Urinary bladder (tissue), 4 donors: ENCODE results near the gene ANXA4. TPM values are rescaled to one million over a fixed set of nuclear protein-coding genes. Genes with fewer than 3 reads are reported as not detected.

Experiments
- DNase-seq: peaks from one replicate; pipeline ENCODE4 v3.0.0-alpha.2; 2015; ENCODE audit errors: extremely low spot score
- H3K27ac ChIP-seq: one replicate; pipeline ENCODE4 v1.5.1; 2013; ENCODE audit warnings: low read depth, mild to moderate bottlenecking, moderate library complexity
- H3K36me3 ChIP-seq: one replicate; pipeline ENCODE4 v1.6.1; 2013; ENCODE audit warnings: mild to moderate bottlenecking, moderate library complexity; ENCODE audit not compliant: insufficient read depth
- H3K4me1 ChIP-seq: one replicate; pipeline ENCODE4 v1.6.1; 2013; ENCODE audit warnings: mild to moderate bottlenecking, moderate library complexity; ENCODE audit not compliant: insufficient read depth
- H3K4me3 ChIP-seq: one replicate; pipeline ENCODE4 v1.5.1; 2013; ENCODE audit warnings: low read depth, low read length
- WGBS: extraction: QIAGEN DNeasy Blood & Tissue Kit; methylation state at CpG from one replicate; pipeline ENCODE4 v1.1.7; 2013; 5-methylcytosine and 5-hydroxymethylcytosine counted together
- polyA plus RNA-seq: library from polyadenylated mRNA; stranded (reverse); fragments of 200-250 nt; gene quantifications from one replicate; pipeline ENCODE4 v1.2.3, GENCODE V29; 2013
- total RNA-seq: library from RNA; depleted of rRNA; stranded (reverse); fragments of >200 nt; gene quantifications from one replicate; pipeline ENCODE4 v1.2.3, GENCODE V29; 2014
- donor health status: healthy with polysubstance abuse.
- donor health status: healthy.

ANXA4 gene
- total and polyA plus RNA-seq, 2 donors: 27.1 to 68.0 TPM

DNA sequence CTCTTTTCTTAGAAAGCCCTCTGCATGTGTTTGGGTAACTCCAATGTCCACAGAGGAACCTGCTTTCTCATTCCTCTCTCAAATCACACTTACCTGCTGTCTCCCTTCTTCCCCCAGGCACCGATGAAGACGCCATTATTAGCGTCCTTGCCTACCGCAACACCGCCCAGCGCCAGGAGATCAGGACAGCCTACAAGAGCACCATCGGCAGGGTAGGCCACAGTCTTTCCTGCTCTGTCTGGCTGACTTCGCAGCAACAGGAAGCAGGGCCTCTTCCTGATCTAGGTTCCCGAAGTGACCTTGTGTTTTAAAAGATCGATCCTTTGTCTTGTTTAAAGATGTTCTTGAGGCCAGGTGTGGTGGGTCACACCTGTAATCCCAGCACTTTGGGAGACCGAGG lies 62.5 kb downstream of the ANXA4 start:
- no peak for DNase-seq
- Histone ChIP-seq H3K4me1 (no peaks in the 10 kb centered on the region), H3K4me3 (no peak overlapping the region), H3K36me3 (peaks cover 3% of the 10 kb centered on the region), H3K27ac (no peak overlapping the region)
- WGBS: 85% methylated on average over 11 of the region's 11 CpGs

DNA sequence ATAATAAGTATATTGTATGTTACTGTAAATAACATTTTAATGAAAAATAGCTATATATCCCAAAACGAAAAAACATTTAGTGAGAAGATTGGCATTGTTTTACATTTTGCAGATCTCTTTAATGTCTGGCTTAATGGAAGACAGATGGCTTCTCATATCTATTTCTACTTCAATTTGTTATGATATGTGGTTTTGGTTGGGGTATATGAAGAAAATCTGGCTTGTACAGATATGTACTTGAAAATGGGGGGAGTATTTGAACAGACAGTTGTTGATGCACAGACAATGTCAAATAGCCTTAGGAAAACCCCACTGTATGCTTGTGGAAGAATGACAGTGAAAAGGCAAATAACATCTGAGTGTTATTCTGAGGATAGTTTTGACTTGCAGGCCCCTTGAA lies 64.0 kb downstream of the ANXA4 start:
- no peak overlapping the region for H3K27ac ChIP-seq
- H3K36me3 ChIP-seq: peaks cover 3% of the 10 kb centered on the region
- no peak for DNase-seq
- 84% methylated on average over 1 of the region's 1 CpG for WGBS
- no peaks in the 10 kb centered on the region for H3K4me1 ChIP-seq
- no peak overlapping the region for H3K4me3 ChIP-seq

DNA sequence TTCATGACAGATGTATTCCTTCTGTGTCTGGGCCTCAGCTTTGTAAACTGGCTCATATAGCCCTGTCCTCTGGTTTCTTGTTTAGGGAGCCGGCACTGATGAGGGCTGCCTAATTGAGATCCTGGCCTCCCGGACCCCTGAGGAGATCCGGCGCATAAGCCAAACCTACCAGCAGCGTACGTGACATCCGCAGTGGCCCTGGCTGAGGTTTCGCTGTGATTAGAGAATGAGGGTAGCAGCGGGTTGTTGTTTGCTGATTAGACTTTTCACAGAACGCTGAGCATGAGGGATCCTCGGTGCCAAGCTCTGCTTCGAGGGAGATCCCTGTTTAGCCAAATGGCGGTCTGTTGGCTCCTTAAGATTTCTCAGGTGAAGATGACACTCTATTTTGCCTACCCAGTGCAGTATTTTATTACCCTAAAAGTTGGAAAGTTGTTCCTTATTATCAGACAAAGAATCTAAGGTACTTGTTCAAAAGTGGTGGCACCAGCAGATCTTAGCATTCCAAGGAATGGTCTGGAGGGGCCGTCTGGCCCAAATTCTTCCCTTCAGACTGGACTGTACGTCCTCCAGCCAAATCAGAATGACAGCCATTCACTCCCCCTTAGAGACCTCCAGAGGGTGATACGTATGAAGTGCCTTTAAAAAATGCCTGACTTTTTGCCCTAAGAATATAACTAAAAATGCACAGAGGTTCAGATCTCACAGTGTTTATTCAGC lies 66.0 kb downstream of the ANXA4 start:
- Histone ChIP-seq H3K4me3 (no peak overlapping the region), H3K4me1 (no peaks in the 10 kb centered on the region), H3K27ac (no peak overlapping the region), H3K36me3 (peaks cover 4% of the 10 kb centered on the region)
- WGBS: 89% methylated on average over 16 of the region's 16 CpGs
- no peak for DNase-seq

DNA sequence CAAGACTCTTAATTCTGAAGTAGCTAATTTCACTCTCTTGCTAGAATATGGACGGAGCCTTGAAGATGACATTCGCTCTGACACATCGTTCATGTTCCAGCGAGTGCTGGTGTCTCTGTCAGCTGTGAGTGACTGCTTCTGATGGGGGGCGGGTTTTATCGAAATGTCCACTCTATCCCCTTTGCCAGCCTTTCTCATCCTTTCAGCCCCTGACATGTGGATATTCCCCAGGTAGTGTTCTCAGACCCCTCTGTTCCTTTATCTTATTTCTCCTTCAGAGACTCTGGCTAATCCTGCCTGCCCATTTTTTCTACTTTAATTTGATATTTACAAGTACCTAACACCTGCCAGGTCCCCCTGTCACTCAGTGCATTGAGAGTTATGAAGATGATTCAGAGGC lies 68.6 kb downstream of the ANXA4 start:
- Histone ChIP-seq H3K27ac (no peak overlapping the region), H3K4me3 (no peak overlapping the region), H3K36me3 (peaks cover 4% of the 10 kb centered on the region), H3K4me1 (no peaks in the 10 kb centered on the region)
- WGBS: 93% methylated on average over 6 of the region's 6 CpGs
- no peak for DNase-seq

DNA sequence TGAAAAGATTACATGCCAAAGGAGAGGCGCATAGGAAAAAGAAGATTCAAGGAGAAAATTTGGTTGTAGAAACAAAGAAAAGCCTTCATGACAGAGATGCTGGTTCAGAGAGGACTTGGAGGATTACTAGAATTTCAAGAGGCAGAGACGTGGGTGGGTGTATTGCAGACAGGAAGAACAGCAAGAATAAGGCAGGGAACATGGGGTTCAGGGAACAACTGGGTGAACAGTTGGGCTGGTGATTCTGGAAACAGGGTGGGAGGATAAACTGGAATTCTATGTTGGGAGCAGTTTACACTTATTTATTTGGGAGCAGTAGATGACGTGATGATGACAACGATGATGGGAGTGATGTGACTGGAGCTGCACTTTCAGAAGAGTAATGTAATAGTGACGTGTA lies 69.1 kb downstream of the ANXA4 start:
- Histone ChIP-seq H3K36me3 (peaks cover 4% of the 10 kb centered on the region), H3K4me1 (no peaks in the 10 kb centered on the region), H3K27ac (no peak overlapping the region), H3K4me3 (no peak overlapping the region)
- DNase-seq: no peak
- 91% methylated on average over 5 of the region's 5 CpGs for WGBS

DNA sequence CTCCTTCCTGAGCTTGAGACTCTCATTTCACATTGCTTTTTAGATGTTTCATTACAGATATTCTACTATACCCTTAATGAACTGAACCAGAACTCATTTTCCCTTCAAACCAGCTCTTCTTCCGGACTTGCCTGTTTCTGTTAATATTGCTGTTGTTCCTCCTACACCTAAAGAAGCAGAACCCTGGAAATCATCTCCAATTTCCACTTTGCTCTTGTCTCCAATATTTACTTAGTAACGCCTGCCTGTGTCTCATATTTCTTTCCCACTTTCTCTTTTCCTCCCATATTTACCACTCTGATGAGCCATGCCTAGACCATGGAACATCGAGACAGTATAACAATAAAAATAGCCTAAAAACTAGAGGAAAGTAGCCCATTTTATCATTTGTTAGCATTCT lies 69.7 kb downstream of the ANXA4 start:
- DNase-seq: no peak

DNA sequence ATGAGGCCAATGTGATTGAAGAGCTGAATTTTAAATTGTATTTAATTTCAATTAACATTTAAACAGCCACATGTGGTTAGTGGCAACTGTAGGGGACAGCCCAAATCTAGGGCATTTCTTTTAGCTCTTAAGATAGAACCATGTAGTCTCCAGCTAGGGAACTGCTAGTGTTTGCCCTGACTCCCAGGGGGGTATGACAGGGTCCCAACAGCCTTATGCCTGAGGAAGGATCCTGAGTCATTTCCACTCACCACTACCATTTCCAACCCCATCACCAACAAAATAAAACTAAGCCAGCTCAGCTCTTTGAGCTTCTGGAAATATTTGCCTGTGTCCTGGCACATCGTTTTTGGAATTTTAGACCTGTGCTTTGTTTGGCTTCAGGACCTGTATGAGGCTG lies 73.8 kb downstream of the ANXA4 start:
- no peak for DNase-seq
- Histone ChIP-seq H3K36me3 (peaks cover 2% of the 10 kb centered on the region), H3K4me3 (no peak overlapping the region), H3K4me1 (no peaks in the 10 kb centered on the region), H3K27ac (no peak overlapping the region)
- WGBS: 77% methylated on average over 1 of the region's 1 CpG

More for the DNA sequence above, 69.7 kb downstream of the ANXA4 start:
- no peak overlapping the region for H3K27ac ChIP-seq
- H3K36me3 ChIP-seq: peaks cover 4% of the 10 kb centered on the region
- 76% methylated on average over 3 of the region's 3 CpGs for WGBS
- H3K4me3 ChIP-seq: no peak overlapping the region
- no peaks in the 10 kb centered on the region for H3K4me1 ChIP-seq

DNA sequence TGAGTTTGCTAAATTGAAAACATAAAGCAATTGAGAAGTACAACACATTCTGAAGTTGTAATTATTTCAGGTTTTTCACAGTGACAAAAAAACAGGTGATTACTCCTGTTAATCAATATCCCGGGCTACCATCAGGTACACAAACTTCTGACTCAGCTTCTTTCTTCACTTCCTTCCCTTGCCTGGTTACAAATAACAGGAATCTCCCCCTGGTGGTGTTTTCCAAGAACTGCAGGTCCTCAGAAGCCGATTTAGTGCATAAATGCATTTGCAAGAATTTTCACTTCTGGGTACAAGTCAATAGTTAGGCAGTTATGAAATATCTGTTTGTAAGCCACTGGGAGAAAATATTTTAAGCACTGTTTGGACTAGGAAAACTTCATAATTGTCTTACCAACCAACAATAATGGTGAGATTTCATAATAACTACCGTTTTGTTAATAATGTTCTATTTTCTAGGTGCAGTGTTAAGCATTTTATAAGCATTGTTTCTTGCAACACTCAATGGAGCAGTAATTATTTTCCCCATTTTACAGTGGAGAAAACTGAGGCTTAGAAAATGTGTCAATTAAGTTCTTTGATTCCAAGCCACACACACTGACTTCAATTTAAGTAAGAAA lies 75.1 kb downstream of the ANXA4 start:
- DNase-seq: peak; percentile 74
- WGBS: 26% methylated on average over 3 of the region's 3 CpGs
- Histone ChIP-seq H3K4me1 (no peaks in the 10 kb centered on the region), H3K36me3 (peaks cover 2% of the 10 kb centered on the region), H3K4me3 (no peak overlapping the region), H3K27ac (no peak overlapping the region)

DNA sequence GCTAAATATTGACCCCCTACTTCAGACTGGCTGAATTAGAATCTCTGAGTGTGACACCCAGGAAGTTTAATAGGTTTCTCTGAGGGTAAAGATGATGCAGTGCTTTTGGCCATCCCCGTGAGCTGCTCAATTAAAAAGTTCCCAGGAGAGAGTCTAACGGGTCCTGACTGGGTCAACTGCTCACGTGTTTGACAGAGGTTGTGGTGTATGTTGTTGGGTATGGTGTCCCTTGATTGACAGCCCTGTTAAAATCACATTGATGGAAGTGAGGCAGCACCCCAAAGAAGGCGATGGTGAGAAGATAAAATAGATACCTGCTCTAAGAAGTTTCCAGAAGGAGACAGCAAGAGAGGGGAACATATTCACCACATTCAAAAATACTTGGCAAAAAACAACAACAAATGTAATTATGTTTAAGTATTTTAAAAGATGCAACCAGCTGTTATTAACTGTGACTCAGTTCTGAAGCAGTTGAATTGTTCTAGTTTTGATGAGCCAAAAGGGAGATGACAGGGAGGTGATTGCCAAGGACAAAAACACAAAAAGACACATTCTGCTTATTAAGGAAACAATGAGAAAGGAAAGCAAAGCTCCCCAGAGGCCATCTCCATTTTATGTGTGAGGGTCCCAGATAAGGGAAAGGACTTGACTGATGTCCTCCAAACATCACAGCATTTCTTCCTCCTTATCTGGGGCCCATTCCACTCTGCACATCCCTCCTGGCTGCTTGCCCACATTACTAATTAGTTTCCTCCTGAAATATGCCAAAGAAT lies 76.0 kb downstream of the ANXA4 start:
- 80% methylated on average over 4 of the region's 4 CpGs for WGBS
- DNase-seq: no peak
- Histone ChIP-seq H3K27ac (no peak overlapping the region), H3K4me1 (no peaks in the 10 kb centered on the region), H3K4me3 (no peak overlapping the region), H3K36me3 (no peaks in the 10 kb centered on the region)

DNA sequence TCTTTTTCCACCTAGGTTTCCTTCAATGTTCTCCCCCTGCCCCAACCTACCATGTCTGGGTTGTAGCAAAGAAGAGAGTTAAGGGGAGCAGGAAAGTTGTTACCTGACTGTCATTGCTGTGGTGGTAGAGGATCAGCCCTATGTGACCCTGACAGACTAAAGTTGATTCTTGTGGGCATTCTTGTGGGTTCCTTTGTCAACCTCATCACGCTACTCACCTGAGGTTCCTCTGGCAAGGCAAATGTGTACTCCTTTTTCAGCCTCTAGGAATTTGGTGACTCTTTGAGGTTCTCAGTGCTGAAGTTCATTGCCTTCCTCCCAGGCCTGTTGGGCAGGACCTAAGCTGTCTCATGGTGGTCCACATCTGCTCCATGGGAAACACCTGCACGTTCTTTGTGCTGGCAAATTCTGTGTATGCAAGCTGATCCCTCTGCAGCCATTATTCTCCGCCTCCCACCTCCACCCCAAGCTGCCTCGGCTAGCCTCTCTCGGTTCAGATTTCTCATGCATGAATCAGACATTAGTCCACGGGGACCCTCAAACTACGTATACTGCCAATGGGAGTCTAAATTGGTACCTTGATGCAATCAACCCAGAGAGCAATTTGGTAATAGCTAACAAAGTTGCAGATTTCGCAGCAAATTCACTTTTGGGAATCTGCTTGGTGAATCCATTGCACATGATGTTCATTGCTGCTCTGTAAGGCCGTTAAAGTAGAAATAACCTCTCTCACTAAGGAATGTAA lies 86.0 kb downstream of the ANXA4 start:
- 85% methylated on average over 9 of the region's 9 CpGs for WGBS
- no peak for DNase-seq
- Histone ChIP-seq H3K4me1 (peaks cover 1% of the 10 kb centered on the region), H3K27ac (no peak overlapping the region), H3K36me3 (no peaks in the 10 kb centered on the region), H3K4me3 (no peak overlapping the region)

DNA sequence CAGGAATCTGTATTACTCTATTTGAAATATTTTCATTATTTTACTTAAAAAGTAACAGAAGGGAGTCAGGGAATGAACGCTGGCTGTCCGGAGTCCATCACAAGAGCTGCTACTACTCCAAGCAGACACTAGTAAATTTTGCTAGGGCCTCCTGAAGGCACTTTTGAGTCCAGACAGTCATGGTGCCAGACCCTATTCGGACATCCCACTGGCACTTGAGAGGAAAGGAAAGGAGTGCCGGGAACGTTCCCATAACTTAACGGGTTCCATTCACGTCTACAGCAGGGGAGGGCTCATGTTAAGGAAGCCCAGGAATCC lies 87.0 kb downstream of the ANXA4 start:
- H3K4me3 ChIP-seq: peak overlapping the region; percentile 46
- peaks cover 1% of the 10 kb centered on the region for H3K4me1 ChIP-seq
- peak overlapping the region; percentile 95 for H3K27ac ChIP-seq
- no peaks in the 10 kb centered on the region for H3K36me3 ChIP-seq
- no peak for DNase-seq
- 4% methylated on average over 7 of the region's 7 CpGs for WGBS

DNA sequence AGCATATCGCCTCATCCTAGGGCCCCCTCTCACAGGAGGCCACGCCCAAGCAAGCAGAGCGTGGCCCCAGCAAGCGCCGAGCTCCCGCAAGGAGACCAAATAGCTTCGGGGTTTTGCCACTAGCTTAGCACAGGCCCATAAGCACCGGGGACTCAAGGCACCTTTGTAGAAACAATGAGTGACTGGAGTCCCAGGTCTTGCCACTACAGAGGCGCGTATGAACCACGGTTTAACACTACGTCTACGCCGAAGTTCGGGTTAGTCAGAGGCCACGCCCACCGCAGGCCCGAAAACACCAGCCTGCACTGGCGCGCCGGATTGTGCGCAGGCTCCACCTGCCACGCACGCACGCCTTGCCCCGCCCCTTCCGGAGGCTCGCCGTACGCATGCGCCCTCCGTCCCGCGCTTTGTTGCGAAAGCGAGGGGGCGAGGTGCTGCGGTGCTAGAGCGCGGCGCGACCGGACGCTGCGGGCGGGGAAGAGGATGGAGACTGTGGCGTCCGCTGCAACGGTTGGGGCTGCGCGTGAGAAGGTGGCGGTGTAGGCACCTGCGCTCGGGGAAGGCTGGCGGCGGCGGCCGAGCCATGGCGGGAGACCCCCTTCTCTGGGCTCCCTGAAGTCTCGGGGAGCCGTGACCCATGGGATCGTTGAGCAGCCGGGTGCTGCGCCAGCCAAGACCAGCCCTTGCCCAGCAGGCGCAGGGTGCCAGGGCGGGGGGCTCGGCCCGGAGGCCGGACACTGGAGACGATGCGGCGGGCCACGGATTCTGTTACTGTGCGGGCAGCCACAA lies 87.5 kb downstream of the ANXA4 start, which contains the start of gene GMCL1:
GMCL1 (plus strand) TSS at position 405 of the 789 bp plus-strand sequence; CDS start at position 638, 233 bp downstream.
- H3K4me1 ChIP-seq: peaks cover 1% of the 10 kb centered on the region
- H3K4me3 ChIP-seq: peak within 1 kb of the TSS; percentile 74
- H3K36me3 ChIP-seq: no peaks in the 10 kb centered on the region
- H3K27ac ChIP-seq: peak within 1 kb of the TSS; percentile 95
- DNase-seq: peak; percentile 90
- under 1% methylated on average over 74 of the region's 74 CpGs for WGBS
